NCI-H1436 (cell line): Measurements from ENCODE around the gene ZBTB16.
A peak's percentile ranks its signal among the peaks of the same experiment; 100 is the strongest.

Experiments used
- DNase-seq: peaks from one replicate; lab custom pipeline; 2025; lab: John Stamatoyannopoulos, UW

ZBTB16 gene

GRCh38 chr11:114261791-114262190 lies 202.3 kb downstream of the ZBTB16 start:
- DNase-seq, result no peak

- DNase-seq, result peak; percentile 32
These were observed 203.4 kb downstream of the ZBTB16 start for GRCh38 chr11:114262681-114263512.

- no peak for DNase-seq
These were observed 204.1 kb downstream of the ZBTB16 start for GRCh38 chr11:114263513-114264170.

GRCh38 chr11:114264381-114264780 lies 204.9 kb downstream of the ZBTB16 start:
- DNase-seq, result no peak

- DNase-seq, result no peak
These were observed 205.8 kb downstream of the ZBTB16 start for GRCh38 chr11:114265122-114265878.

GRCh38 chr11:114269498-114269897 lies 210.0 kb downstream of the ZBTB16 start:
- no peak for DNase-seq

GRCh38 chr11:114270531-114271270 lies 211.2 kb downstream of the ZBTB16 start:
- DNase-seq, result no peak

- DNase-seq, result no peak
These were observed 211.8 kb downstream of the ZBTB16 start for GRCh38 chr11:114271316-114271715.

- no peak for DNase-seq
These were observed 212.8 kb downstream of the ZBTB16 start for GRCh38 chr11:114272311-114272710.

GRCh38 chr11:114273071-114273470 lies 213.6 kb downstream of the ZBTB16 start:
- DNase-seq, result no peak

- DNase-seq, result no peak
These were observed 214.6 kb downstream of the ZBTB16 start for GRCh38 chr11:114273890-114274635.

- DNase-seq, result no peak
These were observed 215.1 kb downstream of the ZBTB16 start for GRCh38 chr11:114274637-114275036.

- DNase-seq, result no peak
These were observed 215.8 kb downstream of the ZBTB16 start for GRCh38 chr11:114275280-114275679.

- no peak for DNase-seq
These were observed 216.6 kb downstream of the ZBTB16 start for GRCh38 chr11:114276077-114276476.

GRCh38 chr11:114277637-114278341 lies 218.3 kb downstream of the ZBTB16 start:
- no peak for DNase-seq

GRCh38 chr11:114278342-114279065 lies 219.0 kb downstream of the ZBTB16 start:
- DNase-seq, result no peak

GRCh38 chr11:114279792-114280546 lies 220.5 kb downstream of the ZBTB16 start:
- DNase-seq, result no peak

- peak; percentile 56 for DNase-seq
These were observed 221.2 kb downstream of the ZBTB16 start for GRCh38 chr11:114280696-114281095.

- DNase-seq, result no peak
These were observed 222.0 kb downstream of the ZBTB16 start for GRCh38 chr11:114281388-114281956.
